Right cardiac atrium (tissue), 5 donors: ENCODE data around the gene ATAD3C. TPM values are rescaled to one million over a fixed set of nuclear protein-coding genes. Genes with fewer than 3 reads are reported as not detected.
"Not testable (repeated sequence)": the region's sequence is repeated elsewhere in the genome, so short reads cannot be mapped to it uniquely, and the experiment has no call there.

Experiments
- ATAC-seq, 2 donors: fragments of 200-7000 bp; cut with Tn5 transposase; one replicate each; pipeline versions ENCODE4 v1.8.0 to v1.9.1; 2020; ENCODE audit warnings: moderate library complexity in 2 of 2, mild to moderate bottlenecking in 1 of 2
- DNase-seq, 3 donors: peaks; one replicate each; pipeline ENCODE4 v3.0.0-alpha.2; 2020
- H3K27ac ChIP-seq: one replicate; pipeline ENCODE4 v1.5.1; 2013; ENCODE audit warnings: mild to moderate bottlenecking, low read length, control low read depth, moderate library complexity
- H3K27me3 ChIP-seq: one replicate; pipeline ENCODE4 v1.6.1; 2013; ENCODE audit not compliant: control insufficient read depth, insufficient read depth
- H3K4me1 ChIP-seq: one replicate; pipeline ENCODE4 v1.6.1; 2013; ENCODE audit warnings: low read length; ENCODE audit not compliant: control insufficient read depth, insufficient read depth
- H3K4me3 ChIP-seq: one replicate; pipeline ENCODE4 v1.5.1; 2013; ENCODE audit warnings: low read length, control low read depth
- H3K9me3 ChIP-seq: one replicate; pipeline ENCODE4 v1.6.1; 2013; ENCODE audit warnings: low read length; ENCODE audit not compliant: control insufficient read depth
- WGBS: extraction: QIAGEN DNeasy Blood & Tissue Kit; methylation state at CpG from one replicate; pipeline ENCODE4 v1.1.7; 2013; 5-methylcytosine and 5-hydroxymethylcytosine counted together
- intact Hi-C, 4 donors: fragments of 100-400 bp; cut with DNase I; formaldehyde crosslinking; loops; one replicate each; pipeline versions ENCODE4 v1.11.0 to v1.14.0; 2022 to 2023
- polyA plus RNA-seq: library from polyadenylated mRNA; stranded (reverse); fragments of 200-250 nt; gene quantifications from one replicate; pipeline ENCODE4 v1.2.3, GENCODE V29; 2013
- total RNA-seq, 4 donors: library from RNA; stranded (reverse); fragmentation: NEBNext Ultra II Directional; extraction: Animal tissue kit (Norgen Biotek cat#: 25700); gene quantifications; one replicate each; pipeline ENCODE4 v1.2.1, GENCODE V29; 2021
- donor health status: healthy with polysubstance abuse.
- donor health status: DM: no; HTN: yes; CAD: no.
- donor health status: DM: no; HTN: no; CAD: no.
- donor health status: DM: no; HTN: yes; CAD: no; lungs with severe emphysema.
- donor health status: DM: yes; HTN: yes; CAD: no.

ATAD3C gene
- total and polyA plus RNA-seq, 5 donors: 0.52 to 3.4 (median 1.5) TPM

- H3K9me3 ChIP-seq: no peaks in the 10 kb centered on the region
- intact Hi-C loops: no loop called here
- 15% methylated on average over 66 of the region's 66 CpGs for WGBS
- no peaks in the 10 kb centered on the region for H3K27me3 ChIP-seq
- H3K27ac ChIP-seq: no peak overlapping the region
- DNase-seq (peak; percentile 41 to 71 (median 63)), ATAC-seq (peak in 1 of 2 donors; percentile 25)
- H3K4me3 ChIP-seq: peak overlapping the region; percentile 74
- peaks cover 4% of the 10 kb centered on the region for H3K4me1 ChIP-seq
Measured at GRCh38 chr1:1427106-1427819, 22.2 kb upstream of the ATAD3C start.

GRCh38 chr1:1427820-1428148, 21.7 kb upstream of the ATAD3C start:
- Histone ChIP-seq H3K4me3 (peak overlapping the region; percentile 74), H3K9me3 (no peaks in the 10 kb centered on the region), H3K4me1 (peaks cover 6% of the 10 kb centered on the region), H3K27me3 (no peaks in the 10 kb centered on the region), H3K27ac (no peak overlapping the region)
- DNase-seq (no peak), ATAC-seq (no peak)
- intact Hi-C loops: no loop called here
- 0% methylated on average over 17 of the region's 22 CpGs for WGBS

- Histone ChIP-seq H3K9me3 (no peaks in the 10 kb centered on the region), H3K27ac (no peak overlapping the region), H3K4me3 (no peak overlapping the region), H3K27me3 (no peaks in the 10 kb centered on the region), H3K4me1 (peaks cover 6% of the 10 kb centered on the region)
- ATAC-seq: no peak
- DNase-seq: peak in 2 of 3 donors; percentile 57 to 65
- 74% methylated on average over 19 of the region's 19 CpGs for WGBS
- intact Hi-C loops: no loop called here
Measured at GRCh38 chr1:1428174-1428573, 21.3 kb upstream of the ATAD3C start.

GRCh38 chr1:1428967-1429366, 20.5 kb upstream of the ATAD3C start:
- H3K4me1 ChIP-seq, H3K27me3 ChIP-seq, H3K9me3 ChIP-seq, H3K27ac ChIP-seq, intact Hi-C loops, ATAC-seq, H3K4me3 ChIP-seq: not testable (repeated sequence)
- 97% methylated on average over 6 of the region's 6 CpGs for WGBS
- DNase-seq: peak in 1 of 3 donors; percentile 9

DNA sequence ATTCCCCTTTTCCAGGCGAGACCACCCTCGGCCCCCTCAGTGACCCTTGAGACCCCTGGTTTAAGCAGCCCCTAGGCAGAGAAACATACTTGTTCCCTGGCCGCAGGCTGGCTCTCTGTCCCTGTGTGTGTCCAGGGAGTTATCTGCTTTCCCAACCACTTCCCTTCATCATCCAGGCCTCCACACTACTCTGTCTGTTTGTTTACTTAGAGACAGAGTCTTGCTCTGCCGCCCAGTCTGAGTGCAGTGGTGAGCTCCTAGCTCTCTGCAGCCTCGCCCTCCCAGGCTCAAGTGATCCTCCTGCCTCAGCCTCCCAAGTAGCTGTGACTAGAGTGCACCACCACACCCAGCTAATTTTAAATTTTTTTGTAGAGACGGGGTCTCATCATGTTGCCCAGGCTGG, 19.8 kb upstream of the ATAD3C start:
- DNase-seq (peak in 2 of 3 donors; percentile 54 to 72), ATAC-seq (no peak)
- intact Hi-C loops: no loop called here
- Histone ChIP-seq H3K27me3 (no peaks in the 10 kb centered on the region), H3K9me3 (no peaks in the 10 kb centered on the region), H3K27ac (peak overlapping the region; percentile 39), H3K4me1 (peaks cover 6% of the 10 kb centered on the region), H3K4me3 (no peak overlapping the region)
- 60% methylated on average over 6 of the region's 6 CpGs for WGBS

- no peak overlapping the region for H3K4me3 ChIP-seq
- ATAC-seq (peak; percentile 30 to 49), DNase-seq (peak; percentile 83 to 94 (median 94))
- H3K9me3 ChIP-seq: no peaks in the 10 kb centered on the region
- WGBS: 22% methylated on average over 35 of the region's 35 CpGs
- peaks cover 6% of the 10 kb centered on the region for H3K4me1 ChIP-seq
- peak overlapping the region; percentile 74 for H3K27ac ChIP-seq
- no peaks in the 10 kb centered on the region for H3K27me3 ChIP-seq
- intact Hi-C loops: no loop called here
Measured at GRCh38 chr1:1430114-1430982, 19.1 kb upstream of the ATAD3C start.

- DNase-seq: peak; percentile 57 to 76 (median 68)
- no peaks in the 10 kb centered on the region for H3K27me3 ChIP-seq
- no peak for ATAC-seq
- peaks cover 6% of the 10 kb centered on the region for H3K4me1 ChIP-seq
- 37% methylated on average over 18 of the region's 18 CpGs for WGBS
- H3K27ac ChIP-seq: peak overlapping the region; percentile 74
- no peak overlapping the region for H3K4me3 ChIP-seq
- H3K9me3 ChIP-seq: no peaks in the 10 kb centered on the region
- intact Hi-C loops: no loop called here
Measured at GRCh38 chr1:1430992-1431844, 18.3 kb upstream of the ATAD3C start.

- no peak overlapping the region for H3K4me3 ChIP-seq
- H3K27ac ChIP-seq: peak overlapping the region; percentile 48
- H3K27me3 ChIP-seq: no peaks in the 10 kb centered on the region
- H3K4me1 ChIP-seq: peaks cover 6% of the 10 kb centered on the region
- WGBS: 32% methylated on average over 5 of the region's 5 CpGs
- no peaks in the 10 kb centered on the region for H3K9me3 ChIP-seq
- ATAC-seq (peak; percentile 32 to 42), DNase-seq (peak; percentile 89 to 92 (median 91))
- intact Hi-C loops: no loop called here
Measured at GRCh38 chr1:1431845-1432273, 17.6 kb upstream of the ATAD3C start.

GRCh38 chr1:1432274-1432950, 17.1 kb upstream of the ATAD3C start:
- no peaks in the 10 kb centered on the region for H3K9me3 ChIP-seq
- whole genome bisulfite sequencing: 53% methylated on average over 28 of the region's 28 CpGs
- no peaks in the 10 kb centered on the region for H3K27me3 ChIP-seq
- intact Hi-C loops: no loop called here
- no peak for ATAC-seq
- H3K4me1 ChIP-seq: peaks cover 6% of the 10 kb centered on the region
- DNase-seq: peak; percentile 48 to 76 (median 75)
- H3K27ac ChIP-seq: peak overlapping the region; percentile 48
- no peak overlapping the region for H3K4me3 ChIP-seq
